A172 (cell line): ENCODE data around the gene CFAP73. TPM values are rescaled to one million over a fixed set of nuclear protein-coding genes. Genes with fewer than 3 reads are reported as not detected.

Experiments used
- total RNA-seq: library from RNA; depleted of rRNA; stranded (reverse); fragments of >200 nt; shearing (Covaris generic); gene quantifications from 2 replicates; pipeline ENCODE4 v1.2.3, GENCODE V29; 2014; rRNA removed

CFAP73 gene
- total RNA-seq, 1 experiment from 2014 or later, result 1.2 TPM

Other genes starting within 250 kb of the CFAP73 start
- 5.1 TPM in 2 replicates for gene OAS1, start 242.8 kb upstream of the CFAP73 start, total RNA-seq
- 20.3 and 24.3 TPM in 2 replicates for gene OAS3, start 211.2 kb upstream of the CFAP73 start, total RNA-seq
- gene OAS2, start 171.2 kb upstream of the CFAP73 start, total RNA-seq, result 1.7 and 6.5 TPM in 2 replicates
- 2.8 and 3.8 TPM in 2 replicates for gene DTX1, start 93.0 kb upstream of the CFAP73 start, total RNA-seq
- not detected in 2 replicates for gene RASAL1, start 14.0 kb upstream of the CFAP73 start, total RNA-seq
- gene DDX54, start 35.8 kb downstream of the CFAP73 start, total RNA-seq, result 56.4 and 69.1 TPM in 2 replicates
- gene RITA1, start 36.0 kb downstream of the CFAP73 start, total RNA-seq, result 51.2 and 52.2 TPM in 2 replicates
- 8.9 and 13.3 TPM in 2 replicates for gene TPCN1, start 71.7 kb downstream of the CFAP73 start, total RNA-seq
- gene SLC8B1, start 185.4 kb downstream of the CFAP73 start, total RNA-seq, result 18.2 and 21.0 TPM in 2 replicates
- 10.1 and 15.5 TPM in 2 replicates for gene PLBD2, start 208.9 kb downstream of the CFAP73 start, total RNA-seq